ENCODE measurements around the gene INAFM1. TPM values are rescaled to one million over a fixed set of nuclear protein-coding genes. Genes with fewer than 3 reads are reported as not detected.
A peak's percentile ranks its signal among the peaks of the same experiment; 100 is the strongest.
"Not testable (repeated sequence)": the region's sequence is repeated elsewhere in the genome, so short reads cannot be mapped to it uniquely, and the experiment has no call there.

Gene INAFM1
- polyA plus RNA-seq, 3 donors from 2014 or later, result 1.2 to 3.9 (median 2.3) TPM

- DNase-seq, result no peak
- no peaks in the 10 kb centered on the region for H3K36me3 Mint-ChIP-seq
- no peaks in the 10 kb centered on the region for H3K9me3 Mint-ChIP-seq
- H3K27ac Mint-ChIP-seq, result peak overlapping the region; percentile 60 to 97 (median 89)
- peaks cover 10 to 11% (median 11%) of the 10 kb centered on the region in 3 donors for H3K27me3 Mint-ChIP-seq (ENCODE audit: low read depth in 3 of 3)
- H3K4me1 Mint-ChIP-seq, result peaks cover 18 to 19% of the 10 kb centered on the region in 2 donors
- peak overlapping the region; percentile 83 to 91 (median 86) for H3K4me3 Mint-ChIP-seq
These were observed 42.1 kb upstream of the INAFM1 start for GRCh38 chr19:47232422-47233211.

GRCh38 chr19:47236072-47236675 lies 38.5 kb upstream of the INAFM1 start:
- no peak overlapping the region for H3K4me3 Mint-ChIP-seq
- H3K27ac Mint-ChIP-seq, result no peak overlapping the region
- no peaks in the 10 kb centered on the region for H3K36me3 Mint-ChIP-seq
- no peaks in the 10 kb centered on the region for H3K9me3 Mint-ChIP-seq
- H3K27me3 Mint-ChIP-seq (ENCODE audit: low read depth in 3 of 3), result peaks cover 10 to 12% (median 12%) of the 10 kb centered on the region in 3 donors
- H3K4me1 Mint-ChIP-seq, result peaks cover 33 to 34% of the 10 kb centered on the region in 2 donors
- no peak for DNase-seq

- Mint-ChIP-seq H3K4me1 (peaks cover 15 to 26% of the 10 kb centered on the region in 2 donors), H3K27ac (peak overlapping the region in 5 of 6 donors; percentile 54 to 91 (median 77)), H3K4me3 (peak overlapping the region; percentile 73 to 95 (median 86)), H3K9me3 (no peaks in the 10 kb centered on the region), H3K36me3 (no peaks in the 10 kb centered on the region), H3K27me3 (ENCODE audit: low read depth in 3 of 3) (peaks cover 4 to 8% (median 6%) of the 10 kb centered on the region in 3 donors)
- DNase-seq, result no peak
These were observed 35.5 kb upstream of the INAFM1 start for GRCh38 chr19:47239152-47239551.

GRCh38 chr19:47239610-47240296 lies 34.9 kb upstream of the INAFM1 start:
- peak overlapping the region in 4 of 6 donors; percentile 32 to 86 (median 61) for H3K27ac Mint-ChIP-seq
- H3K4me3 Mint-ChIP-seq, result peak overlapping the region; percentile 45 to 68 (median 51)
- H3K4me1 Mint-ChIP-seq, result peaks cover 15 to 32% of the 10 kb centered on the region in 2 donors
- DNase-seq, result peak; percentile 69 to 78 (median 72)
- H3K27me3 Mint-ChIP-seq (ENCODE audit: low read depth in 3 of 3), result peaks cover 4 to 9% (median 7%) of the 10 kb centered on the region in 3 donors
- H3K9me3 Mint-ChIP-seq, result no peaks in the 10 kb centered on the region
- no peaks in the 10 kb centered on the region for H3K36me3 Mint-ChIP-seq

- H3K9me3 Mint-ChIP-seq, result no peaks in the 10 kb centered on the region
- H3K4me3 Mint-ChIP-seq, result peak overlapping the region; percentile 45 to 68 (median 51)
- peak overlapping the region in 1 of 6 donors; percentile 45 for H3K27ac Mint-ChIP-seq
These were observed 34.1 kb upstream of the INAFM1 start for GRCh38 chr19:47240556-47240955.

GRCh38 chr19:47240996-47241918 lies 33.4 kb upstream of the INAFM1 start:
- Mint-ChIP-seq H3K4me1 (peaks cover 15 to 35% of the 10 kb centered on the region in 2 donors), H3K36me3 (no peaks in the 10 kb centered on the region), H3K27ac (no peak overlapping the region), H3K27me3 (ENCODE audit: low read depth in 3 of 3) (peaks cover 2 to 11% (median 9%) of the 10 kb centered on the region in 3 donors), H3K4me3 (peak overlapping the region in 1 of 5 donors; percentile 68), H3K9me3 (no peaks in the 10 kb centered on the region)
- DNase-seq, result peak; percentile 54 to 61 (median 57)

More at GRCh38 chr19:47240556-47240955, 34.1 kb upstream of the INAFM1 start:
- Mint-ChIP-seq H3K36me3 (no peaks in the 10 kb centered on the region), H3K4me1 (peaks cover 15 to 35% of the 10 kb centered on the region in 2 donors), H3K27me3 (ENCODE audit: low read depth in 3 of 3) (peaks cover 4 to 13% (median 8%) of the 10 kb centered on the region in 3 donors)
- DNase-seq, result no peak

- no peak overlapping the region for H3K27ac Mint-ChIP-seq
- H3K4me3 Mint-ChIP-seq, result no peak overlapping the region
- H3K4me1 Mint-ChIP-seq, result peaks cover 15 to 35% of the 10 kb centered on the region in 2 donors
- H3K27me3 Mint-ChIP-seq (ENCODE audit: low read depth in 3 of 3), result peaks cover 2 to 10% (median 10%) of the 10 kb centered on the region in 3 donors
- H3K36me3 Mint-ChIP-seq, result no peaks in the 10 kb centered on the region
- no peak for DNase-seq
- no peaks in the 10 kb centered on the region for H3K9me3 Mint-ChIP-seq
These were observed 32.6 kb upstream of the INAFM1 start for GRCh38 chr19:47241919-47242577.

GRCh38 chr19:47243364-47243775 lies 31.3 kb upstream of the INAFM1 start:
- peaks cover 5 to 13% (median 10%) of the 10 kb centered on the region in 3 donors for H3K27me3 Mint-ChIP-seq (ENCODE audit: low read depth in 3 of 3)
- H3K4me1 Mint-ChIP-seq, result peaks cover 20 to 37% of the 10 kb centered on the region in 2 donors
- peak overlapping the region; percentile 49 to 87 (median 82) for H3K4me3 Mint-ChIP-seq
- no peaks in the 10 kb centered on the region for H3K36me3 Mint-ChIP-seq
- H3K27ac Mint-ChIP-seq, result peak overlapping the region in 4 of 6 donors; percentile 79 to 96 (median 85)
- DNase-seq, result no peak
- no peaks in the 10 kb centered on the region for H3K9me3 Mint-ChIP-seq

GRCh38 chr19:47243776-47244547 lies 30.7 kb upstream of the INAFM1 start:
- Mint-ChIP-seq H3K4me3 (peak overlapping the region; percentile 62 to 87 (median 82)), H3K9me3 (no peaks in the 10 kb centered on the region)
- DNase-seq, result peak; percentile 89 to 90 (median 89)

GRCh38 chr19:47247308-47247990 lies 27.2 kb upstream of the INAFM1 start:
- DNase-seq, result peak; percentile 70 to 76 (median 73)
- Mint-ChIP-seq H3K9me3 (no peaks in the 10 kb centered on the region), H3K27me3 (ENCODE audit: low read depth in 3 of 3) (peaks cover 4 to 10% (median 10%) of the 10 kb centered on the region in 3 donors), H3K4me1 (peaks cover 6 to 20% of the 10 kb centered on the region in 2 donors), H3K27ac (peak overlapping the region in 3 of 6 donors; percentile 6 to 38 (median 13)), H3K4me3 (peak overlapping the region in 1 of 5 donors; percentile 7), H3K36me3 (no peaks in the 10 kb centered on the region)

More at GRCh38 chr19:47243776-47244547, 30.7 kb upstream of the INAFM1 start:
- Mint-ChIP-seq H3K36me3 (no peaks in the 10 kb centered on the region), H3K27ac (peak overlapping the region in 5 of 6 donors; percentile 40 to 96 (median 85)), H3K4me1 (peaks cover 17 to 33% of the 10 kb centered on the region in 2 donors), H3K27me3 (ENCODE audit: low read depth in 3 of 3) (peaks cover 5 to 13% (median 10%) of the 10 kb centered on the region in 3 donors)

GRCh38 chr19:47253016-47253415 lies 21.7 kb upstream of the INAFM1 start:
- peaks cover 15 to 18% of the 10 kb centered on the region in 2 donors for H3K4me1 Mint-ChIP-seq
- not testable (repeated sequence) for DNase-seq, H3K36me3 Mint-ChIP-seq, H3K27ac Mint-ChIP-seq, H3K4me3 Mint-ChIP-seq, H3K9me3 Mint-ChIP-seq
- H3K27me3 Mint-ChIP-seq (ENCODE audit: low read depth in 3 of 3), result peaks cover 16 to 17% (median 16%) of the 10 kb centered on the region in 3 donors

Measured in immature natural killer cell (primary cell).